ENCODE results near the gene COA8.

COA8 gene

DNA sequence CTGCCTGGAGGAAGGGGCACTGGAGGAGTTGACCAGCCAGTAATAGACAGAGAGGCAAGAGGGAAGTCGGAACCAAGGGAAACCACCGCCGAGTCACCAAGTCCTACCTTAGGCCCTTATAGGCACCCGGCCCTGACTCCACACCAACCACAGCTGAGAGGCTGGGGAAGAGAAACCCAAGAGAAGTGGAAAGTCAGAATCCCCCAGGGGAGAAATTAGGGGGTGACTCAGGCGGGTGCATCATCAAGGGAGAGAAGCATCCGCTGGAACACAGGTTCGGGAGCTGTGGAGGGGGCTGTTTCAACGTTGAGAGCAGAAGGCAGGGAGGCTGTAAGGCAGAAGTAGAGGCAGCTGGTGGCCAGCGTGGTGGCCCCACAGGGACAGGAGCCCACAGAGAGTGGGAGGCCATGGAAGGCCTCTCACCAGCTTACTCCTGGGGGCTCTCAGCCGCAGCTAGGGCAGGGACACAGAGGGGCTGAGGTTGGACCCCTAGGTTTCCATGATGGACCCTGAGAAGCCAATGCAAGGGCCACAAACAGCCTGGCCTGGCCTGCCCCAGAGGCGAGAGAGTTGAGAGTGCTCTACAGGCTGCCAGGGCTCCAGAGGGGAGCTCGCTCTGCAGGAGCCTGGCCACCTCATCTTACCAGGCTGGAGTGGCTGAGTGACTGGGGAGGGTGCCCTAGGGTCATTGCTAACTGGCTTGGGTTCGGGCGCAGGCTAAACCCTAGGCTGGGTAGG lies 35.2 kb upstream of the COA8 start:
- DNase-seq (ENCODE audit: insufficient read length, low spot score) (no peak), FAIRE-seq (no peak)
- no peak for TF ChIP-seq CTCF (IDR thresholded peaks at IDR 0.05; ENCODE audit: insufficient read depth, missing control alignments)

- DNase-seq (ENCODE audit: insufficient read length, low spot score) = peak; percentile 74
- TF ChIP-seq CTCF (IDR thresholded peaks at IDR 0.05; ENCODE audit: insufficient read depth, missing control alignments) = no peak
- no peak for FAIRE-seq
These were observed 34.6 kb upstream of the COA8 start for GRCh38 chr14:103528146-103528586.

DNA sequence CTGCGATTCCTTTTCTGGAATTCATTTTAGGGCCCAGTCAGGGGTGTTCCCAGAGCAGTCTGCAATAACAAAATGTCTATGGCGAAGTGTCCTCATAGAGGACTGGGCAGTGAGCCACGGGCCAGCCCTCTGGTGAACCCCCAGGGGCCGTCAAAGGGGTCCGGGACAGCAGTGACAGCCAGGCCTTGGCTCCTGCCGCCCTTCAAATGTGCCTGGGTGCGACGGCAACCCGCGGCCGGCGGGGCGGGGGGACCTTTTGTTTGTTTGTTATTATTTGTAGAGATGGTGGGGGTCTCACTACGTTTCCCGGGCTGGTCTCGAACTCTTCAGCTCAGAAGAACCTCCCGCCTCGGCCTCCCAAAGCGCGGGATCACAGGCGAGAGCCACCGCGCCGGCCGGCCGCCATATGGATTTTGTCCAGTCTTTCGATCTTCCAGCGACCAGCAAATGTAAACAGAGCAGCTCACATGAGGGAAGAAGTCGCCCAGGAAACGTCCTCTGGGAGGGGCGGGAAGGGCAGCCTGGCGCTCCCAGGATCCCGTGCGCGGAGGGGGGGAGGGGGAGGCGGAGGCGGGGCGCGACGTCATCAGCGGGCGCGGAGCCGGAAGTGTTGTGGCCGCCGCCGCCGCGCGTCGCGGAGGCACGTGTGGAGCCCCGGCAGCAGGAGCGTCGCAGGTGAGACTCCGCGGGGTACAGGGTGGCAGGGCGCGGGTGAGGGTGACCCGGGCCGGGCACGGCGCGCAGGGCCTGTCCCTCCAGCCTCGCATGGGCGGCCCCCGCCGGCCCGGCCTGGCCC lies 34.0 kb upstream of the COA8 start, which contains the start of gene TRMT61A:
TSS of gene TRMT61A (plus strand) at position 610 of the 796 bp plus-strand sequence. CDS start 783 bp downstream, outside the sequence.
- FAIRE-seq (no peak), DNase-seq (ENCODE audit: insufficient read length, low spot score) (peak; percentile 100)
- no peak for TF ChIP-seq CTCF (IDR thresholded peaks at IDR 0.05; ENCODE audit: insufficient read depth, missing control alignments)

- DNase-seq (ENCODE audit: insufficient read length, low spot score) = no peak
- no peak for TF ChIP-seq CTCF (IDR thresholded peaks at IDR 0.05; ENCODE audit: insufficient read depth, missing control alignments)
- no peak for FAIRE-seq
These were observed 33.1 kb upstream of the COA8 start for GRCh38 chr14:103529383-103530365.

DNA sequence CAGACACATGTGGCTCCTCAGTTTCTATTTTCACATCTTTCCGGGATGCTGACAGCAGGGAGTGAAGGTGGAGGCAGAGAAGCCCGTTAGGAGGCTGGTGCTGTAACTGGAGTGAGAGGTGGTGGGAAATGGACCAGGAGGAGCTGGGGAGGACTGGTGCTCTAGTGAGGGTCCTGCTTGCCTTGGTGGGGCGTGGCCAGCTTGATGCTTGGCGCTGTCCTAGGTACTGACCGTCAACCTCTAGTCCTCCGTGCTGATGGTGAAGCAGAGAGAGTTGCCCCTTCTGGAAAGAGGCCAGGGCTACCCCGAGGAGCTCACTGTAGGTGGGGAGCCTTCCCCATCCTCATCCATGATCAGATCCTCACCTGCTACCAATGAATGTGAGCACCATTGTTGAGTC lies 32.4 kb upstream of the COA8 start:
- no peak for DNase-seq (ENCODE audit: insufficient read length, low spot score)
- TF ChIP-seq CTCF (IDR thresholded peaks at IDR 0.05; ENCODE audit: insufficient read depth, missing control alignments) = no peak
- no peak for FAIRE-seq

DNA sequence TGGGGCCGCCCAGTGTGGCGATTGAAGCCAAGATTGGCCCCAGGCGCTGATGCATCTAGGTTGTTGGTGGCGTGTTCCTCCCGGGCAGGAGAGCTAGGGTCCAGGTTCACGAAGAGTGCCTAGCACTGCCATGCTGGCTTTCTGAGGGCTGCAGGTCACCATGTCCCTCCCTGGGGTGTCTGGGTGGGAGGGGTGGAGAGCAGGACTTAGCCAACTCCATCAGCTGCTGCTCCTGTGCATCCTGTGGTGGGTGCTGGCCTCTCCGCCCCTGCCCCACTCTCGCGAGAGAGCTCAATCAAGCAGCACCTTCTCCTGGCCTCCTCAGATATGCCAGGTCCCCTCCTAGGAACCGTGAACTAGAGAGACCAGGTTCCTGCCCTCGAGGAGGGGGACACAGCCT lies 31.9 kb upstream of the COA8 start:
- no peak for DNase-seq (ENCODE audit: insufficient read length, low spot score)
- FAIRE-seq = no peak
- no peak for TF ChIP-seq CTCF (IDR thresholded peaks at IDR 0.05; ENCODE audit: insufficient read depth, missing control alignments)

Measured in D721Med (cell line).